Measurements from ENCODE around the gene IGLL5.

DNA sequence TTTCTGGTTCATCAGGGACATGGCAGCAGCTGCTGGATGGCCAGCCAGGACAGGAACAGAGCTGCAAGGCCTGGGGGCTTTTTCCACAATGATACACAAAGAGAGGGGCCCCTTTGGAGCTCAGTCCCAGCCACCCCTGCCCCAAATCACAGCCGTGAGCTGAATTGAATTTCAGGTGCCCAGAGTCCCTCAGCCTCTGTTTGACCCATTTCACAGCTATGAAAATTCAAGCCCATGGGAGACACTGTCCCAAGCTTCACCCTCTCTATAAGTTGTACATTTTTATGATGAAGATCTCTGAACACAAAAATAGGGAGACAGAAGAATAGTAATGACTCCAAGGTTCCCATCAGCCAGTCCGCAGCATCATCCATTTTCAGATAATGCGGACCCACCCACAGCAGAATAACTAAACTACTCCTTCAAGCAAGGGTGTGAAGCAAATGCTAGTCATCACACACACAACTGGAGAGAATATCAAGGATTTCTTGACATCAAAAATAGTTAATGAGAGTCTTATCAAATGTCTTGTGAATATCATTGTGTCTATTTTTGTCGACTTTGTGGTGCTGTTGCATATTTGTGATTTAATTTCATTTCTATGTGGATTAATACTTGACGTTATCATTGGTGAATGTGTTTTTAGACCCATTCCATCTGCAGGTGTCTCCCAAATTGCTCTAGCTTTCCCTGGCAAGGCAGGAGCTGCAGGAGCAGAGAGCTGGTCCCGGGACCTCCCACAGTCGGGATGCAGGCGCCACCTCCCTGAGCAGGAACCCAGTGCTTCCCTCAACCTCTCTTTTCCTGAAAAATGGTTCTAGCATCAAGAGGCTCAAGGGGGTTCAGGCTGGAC is 24.7 kb downstream of the IGLL5 start:
- TF ChIP-seq, protein P1, sequence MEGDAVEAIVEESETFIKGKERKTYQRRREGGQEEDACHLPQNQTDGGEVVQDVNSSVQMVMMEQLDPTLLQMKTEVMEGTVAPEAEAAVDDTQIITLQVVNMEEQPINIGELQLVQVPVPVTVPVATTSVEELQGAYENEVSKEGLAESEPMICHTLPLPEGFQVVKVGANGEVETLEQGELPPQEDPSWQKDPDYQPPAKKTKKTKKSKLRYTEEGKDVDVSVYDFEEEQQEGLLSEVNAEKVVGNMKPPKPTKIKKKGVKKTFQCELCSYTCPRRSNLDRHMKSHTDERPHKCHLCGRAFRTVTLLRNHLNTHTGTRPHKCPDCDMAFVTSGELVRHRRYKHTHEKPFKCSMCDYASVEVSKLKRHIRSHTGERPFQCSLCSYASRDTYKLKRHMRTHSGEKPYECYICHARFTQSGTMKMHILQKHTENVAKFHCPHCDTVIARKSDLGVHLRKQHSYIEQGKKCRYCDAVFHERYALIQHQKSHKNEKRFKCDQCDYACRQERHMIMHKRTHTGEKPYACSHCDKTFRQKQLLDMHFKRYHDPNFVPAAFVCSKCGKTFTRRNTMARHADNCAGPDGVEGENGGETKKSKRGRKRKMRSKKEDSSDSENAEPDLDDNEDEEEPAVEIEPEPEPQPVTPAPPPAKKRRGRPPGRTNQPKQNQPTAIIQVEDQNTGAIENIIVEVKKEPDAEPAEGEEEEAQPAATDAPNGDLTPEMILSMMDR (IDR thresholded peaks at IDR 0.05; ENCODE audit: low read depth, low read length) = no peak
- no peak for TF ChIP-seq EZH2phosphoT487 (IDR thresholded peaks at IDR 0.05; ENCODE audit: low read depth)
